ENCODE measurements around the gene TRAPPC14. TPM values are rescaled to one million over a fixed set of nuclear protein-coding genes. Genes with fewer than 3 reads are reported as not detected.

The TRAPPC14 gene
- total and polyA plus RNA-seq, 2 experiments from 2014 or later, result 14.2 to 25.0 TPM

GRCh38 chr7:100111156-100111555, 47.4 kb downstream of the TRAPPC14 start:
- no peaks in the 10 kb centered on the region for H3K9me3 ChIP-seq (ENCODE audit: low read depth)
- H3K36me3 ChIP-seq, result peaks cover 32% of the 10 kb centered on the region
- no peak for TF ChIP-seq CTCF (IDR thresholded peaks at IDR 0.05; ENCODE audit: low read depth, low read length)

GRCh38 chr7:100109521-100110163, 48.9 kb downstream of the TRAPPC14 start:
- Histone ChIP-seq H3K4me3 (no peak overlapping the region), H3K27ac (no peak overlapping the region), H3K36me3 (peaks cover 33% of the 10 kb centered on the region), H3K27me3 (no peaks in the 10 kb centered on the region), H3K4me1 (ENCODE audit: low read depth) (no peaks in the 10 kb centered on the region), H3K9me3 (ENCODE audit: low read depth) (no peaks in the 10 kb centered on the region)
- no peak for DNase-seq (ENCODE audit: low read depth in 1 of 2, low spot score in 1 of 2)
- TF ChIP-seq CTCF (IDR thresholded peaks at IDR 0.05; ENCODE audit: low read depth, low read length), result no peak

More at GRCh38 chr7:100111156-100111555, 47.4 kb downstream of the TRAPPC14 start:
- no peaks in the 10 kb centered on the region for H3K4me1 ChIP-seq (ENCODE audit: low read depth)
- H3K27me3 ChIP-seq, result no peaks in the 10 kb centered on the region
- no peak overlapping the region for H3K4me3 ChIP-seq
- no peak overlapping the region for H3K27ac ChIP-seq
- DNase-seq (ENCODE audit: low read depth in 1 of 2, low spot score in 1 of 2), result no peak

GRCh38 chr7:100107890-100108289, 50.6 kb downstream of the TRAPPC14 start:
- peaks cover 33% of the 10 kb centered on the region for H3K36me3 ChIP-seq
- no peaks in the 10 kb centered on the region for H3K9me3 ChIP-seq (ENCODE audit: low read depth)
- no peaks in the 10 kb centered on the region for H3K4me1 ChIP-seq (ENCODE audit: low read depth)
- H3K27ac ChIP-seq, result no peak overlapping the region
- no peak overlapping the region for H3K4me3 ChIP-seq
- TF ChIP-seq CTCF (IDR thresholded peaks at IDR 0.05; ENCODE audit: low read depth, low read length), result no peak
- H3K27me3 ChIP-seq, result no peaks in the 10 kb centered on the region
- DNase-seq (ENCODE audit: low read depth in 1 of 2, low spot score in 1 of 2), result no peak

- Histone ChIP-seq H3K4me1 (ENCODE audit: low read depth) (no peaks in the 10 kb centered on the region), H3K27ac (no peak overlapping the region), H3K9me3 (ENCODE audit: low read depth) (no peaks in the 10 kb centered on the region), H3K27me3 (no peaks in the 10 kb centered on the region), H3K4me3 (no peak overlapping the region), H3K36me3 (peaks cover 33% of the 10 kb centered on the region)
- TF ChIP-seq CTCF (IDR thresholded peaks at IDR 0.05; ENCODE audit: low read depth, low read length), result no peak
- DNase-seq (ENCODE audit: low read depth in 1 of 2, low spot score in 1 of 2), result no peak
These were observed 51.3 kb downstream of the TRAPPC14 start for GRCh38 chr7:100107125-100107737.

- no peak for DNase-seq (ENCODE audit: low read depth in 1 of 2, low spot score in 1 of 2)
These were observed 51.9 kb downstream of the TRAPPC14 start for GRCh38 chr7:100106633-100107032.

More at GRCh38 chr7:100106633-100107032, 51.9 kb downstream of the TRAPPC14 start:
- no peaks in the 10 kb centered on the region for H3K9me3 ChIP-seq (ENCODE audit: low read depth)
- no peak overlapping the region for H3K4me3 ChIP-seq
- H3K27me3 ChIP-seq, result no peaks in the 10 kb centered on the region
- H3K4me1 ChIP-seq (ENCODE audit: low read depth), result no peaks in the 10 kb centered on the region
- H3K27ac ChIP-seq, result no peak overlapping the region
- H3K36me3 ChIP-seq, result peaks cover 28% of the 10 kb centered on the region
- TF ChIP-seq CTCF (IDR thresholded peaks at IDR 0.05; ENCODE audit: low read depth, low read length), result no peak
